H1 (cell line): ENCODE results near the gene SIX1. TPM values are rescaled to one million over a fixed set of nuclear protein-coding genes. Genes with fewer than 3 reads are reported as not detected.

Source experiments
- ASH2L ChIP-seq: fragments of 200-600, 300-600 bp; sonication (generic); IDR thresholded peaks from one replicate; pipeline ENCODE4 v1.7.1; 2017; ENCODE audit warnings: low read length
- CHD7 ChIP-seq: fragments of 300-600 bp; sonication (generic); IDR thresholded peaks from 2 replicates; pipeline ENCODE4 v1.7.1; 2012; ENCODE audit warnings: low read length, moderate library complexity, mild to moderate bottlenecking, inconsistent platforms; ENCODE audit not compliant: insufficient replicate concordance
- GABPA ChIP-seq: IDR thresholded peaks from 2 replicates; pipeline ENCODE4 v1.6.1; 2011; ENCODE audit warnings: mild to moderate bottlenecking, low read length, moderate library complexity, borderline replicate concordance; ENCODE audit not compliant: insufficient read depth
- HDAC2 ChIP-seq, 2 experiments: fragments of 300-600 bp in 1 of 2; sonication (generic) in 1 of 2; IDR thresholded peaks; 2 replicates each; pipeline ENCODE4 v1.6.1; 2011 to 2012; ENCODE audit warnings: low read depth in 2 of 2, low read length in 2 of 2, mild to moderate bottlenecking in 2 of 2, moderate library complexity in 2 of 2, borderline replicate concordance in 1 of 2, inconsistent platforms in 1 of 2
- MAX ChIP-seq: IDR thresholded peaks from 2 replicates; pipeline ENCODE4 v1.6.1; 2012; ENCODE audit warnings: inconsistent platforms
- PHF8 ChIP-seq: fragments of 200-600 bp; sonication (generic); conservative IDR thresholded peaks from 2 replicates; pipeline ENCODE4 v1.7.1; 2012; ENCODE audit warnings: low read depth, mild to moderate bottlenecking, inconsistent platforms, low read length, moderate library complexity
- POU5F1 ChIP-seq: IDR thresholded peaks from 2 replicates; pipeline ENCODE4 v1.6.1; 2011; ENCODE audit warnings: low read depth, mild to moderate bottlenecking, low read length, moderate library complexity
- RXRA ChIP-seq: IDR thresholded peaks from 2 replicates; pipeline ENCODE4 v1.6.1; 2011; ENCODE audit warnings: low read depth, mild to moderate bottlenecking, low read length, moderate library complexity; ENCODE audit not compliant: insufficient read depth
- SIN3A ChIP-seq, 2 experiments: IDR thresholded peaks in 1 of 2; conservative IDR thresholded peaks in 1 of 2; 2 replicates each; pipeline ENCODE4 v1.6.1; 2011 to 2012; ENCODE audit warnings: low read length in 2 of 2, improper control_type of control experiment in 1 of 2, low read depth in 1 of 2, mild to moderate bottlenecking in 1 of 2
- polyA plus RNA-seq, 7 experiments: library from polyadenylated mRNA; depleted of rRNA in 3 of 7; stranded (reverse) in 5 of 7; unstranded in 2 of 7; fragments of >200 nt in 5 of 7; fragments of 200-250 nt in 2 of 7; gene quantifications; 1 replicate in 5 of 7; 2 replicates in 1 of 7; 4 replicates in 1 of 7; pipeline versions ENCODE4 v1.2.1 to v1.2.3, GENCODE V29; 2011 to 2013; ENCODE audit warnings: missing spikeins in 2 of 7, mixed read lengths in 2 of 7
- total RNA-seq: library from RNA; stranded (reverse); fragmentation: NEBNext Ultra II Directional; extraction: Animal tissue kit (Norgen Biotek cat#: 25700); gene quantifications from 2 replicates; pipeline ENCODE4 v1.2.1, GENCODE V29; 2021

SIX1 gene
- total and polyA plus RNA-seq, 2 of the 8 experiments (the other 6 are each of a cell fraction or from before 2014, with no cell fraction given): 0.03 to 0.69 TPM

GRCh38 chr14:60656686-60657455, 7.6 kb upstream of the SIX1 start (continued):
- TF ChIP-seq CHD7 (no peak), POU5F1 (no peak), RXRA (no peak), PHF8 (no peak), ASH2L (peak; percentile 81), SIN3A (conservative IDR thresholded peaks at IDR 0.05 in 1 of 2, IDR thresholded peaks at IDR 0.05 in 1 of 2; ENCODE audit: low read depth in 1 of 2, low read length in 2 of 2) (0 out of 4 replicates have a peak, but pooled peaks of 1 of the 2 experiments have one; percentile 14), HDAC2 (IDR thresholded peaks at IDR 0.05; ENCODE audit: borderline replicate concordance in 1 of 2, low read depth in 2 of 2, low read length in 2 of 2) (no peak), GABPA (no peak), MAX (no peak)
